HUES48 (cell line): ENCODE measurements around the gene CYB561.
A peak's percentile ranks its signal among the peaks of the same experiment; 100 is the strongest.

ENCODE experiments used
- H3K27ac ChIP-seq: one replicate; pipeline ENCODE4 v1.7.0; 2013; ENCODE audit warnings: low read depth, low read length, inconsistent platforms
- H3K27me3 ChIP-seq: 2 replicates; pipeline ENCODE4 v1.6.1; 2013; ENCODE audit warnings: mild to moderate bottlenecking, low read length; ENCODE audit not compliant: control insufficient read depth, insufficient read depth
- H3K36me3 ChIP-seq: 2 replicates; pipeline ENCODE4 v1.6.1; 2013; ENCODE audit warnings: low read length; ENCODE audit not compliant: control insufficient read depth, insufficient read depth
- H3K4me1 ChIP-seq: 2 replicates; pipeline ENCODE4 v1.6.1; 2013; ENCODE audit warnings: mild to moderate bottlenecking, low read length; ENCODE audit not compliant: control insufficient read depth, insufficient read depth
- H3K4me3 ChIP-seq: 2 replicates; pipeline ENCODE4 v1.5.1; 2013; ENCODE audit warnings: mild to moderate bottlenecking, low read depth, low read length
- H3K9ac ChIP-seq: 2 replicates; pipeline ENCODE4 v1.6.1; 2013; ENCODE audit warnings: mild to moderate bottlenecking, low read depth, low read length, moderate library complexity
- H3K9me3 ChIP-seq: 2 replicates; pipeline ENCODE4 v1.6.1; 2013; ENCODE audit warnings: low read length; ENCODE audit not compliant: control insufficient read depth, insufficient read depth

Gene CYB561

GRCh38 chr17:63447471-63448009 is 1.4 kb upstream of the CYB561 start:
- Histone ChIP-seq H3K36me3 (no peaks in the 10 kb centered on the region), H3K27me3 (peaks cover 8% of the 10 kb centered on the region), H3K9ac (peak overlapping the region; percentile 73; the same call in 1 of the 2 replicates), H3K27ac (peak overlapping the region; percentile 69), H3K4me3 (no peak overlapping the region), H3K4me1 (peaks cover 16% of the 10 kb centered on the region), H3K9me3 (no peaks in the 10 kb centered on the region)

GRCh38 chr17:63446753-63447470 is 806 bp upstream of the CYB561 start:
- H3K27ac ChIP-seq, result peak overlapping the region; percentile 69
- H3K27me3 ChIP-seq, result peaks cover 8% of the 10 kb centered on the region
- no peaks in the 10 kb centered on the region for H3K9me3 ChIP-seq
- H3K9ac ChIP-seq, result peak overlapping the region; percentile 73
- H3K4me3 ChIP-seq, result peak overlapping the region; percentile 73
- no peaks in the 10 kb centered on the region for H3K36me3 ChIP-seq
- H3K4me1 ChIP-seq, result peaks cover 16% of the 10 kb centered on the region

- H3K27ac ChIP-seq, result peak overlapping the region; percentile 35
- peak overlapping the region; percentile 73 for H3K4me3 ChIP-seq
- H3K9ac ChIP-seq, result peak overlapping the region; percentile 71; the same call in 1 of the 2 replicates
- H3K9me3 ChIP-seq, result no peaks in the 10 kb centered on the region
- H3K4me1 ChIP-seq, result peaks cover 19% of the 10 kb centered on the region
- no peaks in the 10 kb centered on the region for H3K36me3 ChIP-seq
- peaks cover 8% of the 10 kb centered on the region for H3K27me3 ChIP-seq
Observed at GRCh38 chr17:63445571-63445953, 544 bp downstream of the CYB561 start.

GRCh38 chr17:63445065-63445464 is 1.0 kb downstream of the CYB561 start:
- Histone ChIP-seq H3K4me3 (peak overlapping the region; percentile 73), H3K36me3 (no peaks in the 10 kb centered on the region), H3K4me1 (peaks cover 24% of the 10 kb centered on the region), H3K9me3 (no peaks in the 10 kb centered on the region), H3K27ac (no peak overlapping the region), H3K27me3 (peaks cover 8% of the 10 kb centered on the region), H3K9ac (no peak overlapping the region)

- Histone ChIP-seq H3K27me3 (peaks cover 8% of the 10 kb centered on the region), H3K4me3 (no peak overlapping the region), H3K9ac (no peak overlapping the region), H3K9me3 (no peaks in the 10 kb centered on the region), H3K4me1 (peaks cover 26% of the 10 kb centered on the region), H3K27ac (no peak overlapping the region), H3K36me3 (no peaks in the 10 kb centered on the region)
Observed at GRCh38 chr17:63444457-63444856, 1.6 kb downstream of the CYB561 start.

- Histone ChIP-seq H3K4me1 (peaks cover 25% of the 10 kb centered on the region), H3K9ac (no peak overlapping the region), H3K9me3 (no peaks in the 10 kb centered on the region), H3K36me3 (no peaks in the 10 kb centered on the region), H3K27ac (no peak overlapping the region), H3K4me3 (no peak overlapping the region), H3K27me3 (peaks cover 7% of the 10 kb centered on the region)
Observed at GRCh38 chr17:63443053-63443452, 3.1 kb downstream of the CYB561 start.

- H3K4me1 ChIP-seq, result peaks cover 23% of the 10 kb centered on the region
- no peaks in the 10 kb centered on the region for H3K9me3 ChIP-seq
- H3K36me3 ChIP-seq, result no peaks in the 10 kb centered on the region
- no peak overlapping the region for H3K9ac ChIP-seq
- H3K27me3 ChIP-seq, result peaks cover 3% of the 10 kb centered on the region; the same call in 1 of the 2 replicates
- no peak overlapping the region for H3K27ac ChIP-seq
- no peak overlapping the region for H3K4me3 ChIP-seq
Observed at GRCh38 chr17:63442549-63443035, 3.5 kb downstream of the CYB561 start.

GRCh38 chr17:63442074-63442473 is 4.0 kb downstream of the CYB561 start:
- Histone ChIP-seq H3K9me3 (no peaks in the 10 kb centered on the region), H3K27me3 (no peaks in the 10 kb centered on the region; the same call in 1 of the 2 replicates), H3K27ac (no peak overlapping the region), H3K9ac (no peak overlapping the region), H3K4me1 (peaks cover 18% of the 10 kb centered on the region), H3K4me3 (no peak overlapping the region), H3K36me3 (no peaks in the 10 kb centered on the region)

GRCh38 chr17:63441654-63442053 is 4.5 kb downstream of the CYB561 start:
- H3K9me3 ChIP-seq, result no peaks in the 10 kb centered on the region
- H3K27me3 ChIP-seq, result no peaks in the 10 kb centered on the region
- peaks cover 14% of the 10 kb centered on the region for H3K4me1 ChIP-seq
- no peak overlapping the region for H3K27ac ChIP-seq
- H3K4me3 ChIP-seq, result no peak overlapping the region
- H3K36me3 ChIP-seq, result no peaks in the 10 kb centered on the region
- no peak overlapping the region for H3K9ac ChIP-seq

GRCh38 chr17:63440770-63441335 is 5.3 kb downstream of the CYB561 start:
- Histone ChIP-seq H3K9ac (no peak overlapping the region), H3K36me3 (no peaks in the 10 kb centered on the region), H3K27ac (no peak overlapping the region), H3K4me1 (peaks cover 14% of the 10 kb centered on the region), H3K9me3 (no peaks in the 10 kb centered on the region), H3K4me3 (no peak overlapping the region), H3K27me3 (no peaks in the 10 kb centered on the region)

- no peaks in the 10 kb centered on the region for H3K9me3 ChIP-seq
- H3K4me1 ChIP-seq, result peaks cover 14% of the 10 kb centered on the region
- no peak overlapping the region for H3K9ac ChIP-seq
- H3K36me3 ChIP-seq, result no peaks in the 10 kb centered on the region
- no peak overlapping the region for H3K4me3 ChIP-seq
- no peak overlapping the region for H3K27ac ChIP-seq
- no peaks in the 10 kb centered on the region for H3K27me3 ChIP-seq
Observed at GRCh38 chr17:63440127-63440769, 5.9 kb downstream of the CYB561 start.
